K562 (cell line): ENCODE results near the gene EVC. TPM values are rescaled to one million over a fixed set of nuclear protein-coding genes. Genes with fewer than 3 reads are reported as not detected.

Experiments
- CC2D1A ChIP-seq: fragments of 450-650 bp; IDR thresholded peaks from 2 replicates; pipeline ENCODE4 v1.6.1; 2017; ENCODE audit warnings: mild to moderate bottlenecking
- CTBP1 ChIP-seq: fragments of 450-650 bp; IDR thresholded peaks from 2 replicates; pipeline ENCODE4 v1.6.1; 2016; ENCODE audit warnings: borderline replicate concordance
- EHMT2 ChIP-seq: fragments of 450-650 bp; IDR thresholded peaks from 2 replicates; pipeline ENCODE4 v1.6.1; 2018; ENCODE audit warnings: antibody characterized with exemption
- FOXK2 ChIP-seq, 2 experiments: fragments of 450-650 bp; IDR thresholded peaks in 1 of 2; conservative IDR thresholded peaks in 1 of 2; 2 replicates each; pipeline ENCODE4 v1.6.1; 2016; ENCODE audit warnings: low read depth in 2 of 2, mild to moderate bottlenecking in 1 of 2
- HCFC1 ChIP-seq: IDR thresholded peaks from 2 replicates; pipeline ENCODE4 v1.6.1; 2012; ENCODE audit warnings: low read depth, low read length, improper control_type of control experiment
- HNRNPLL ChIP-seq: fragments of 200-400 bp; formaldehyde crosslinking; IDR thresholded peaks from 2 replicates; pipeline ENCODE4 v1.6.1; 2017; ENCODE audit warnings: low read length, low read depth, mild to moderate bottlenecking; ENCODE audit not compliant: poor library complexity, severe bottlenecking
- LCOR ChIP-seq: sonication (generic); formaldehyde crosslinking; IDR thresholded peaks from 2 replicates; pipeline ENCODE4 v1.8.0; 2022; ENCODE audit warnings: mild to moderate bottlenecking, missing genetic modification reagents
- SRF ChIP-seq, 2 experiments: fragments of 250-450, 450-650 bp in 1 of 2; sonication (Bioruptor Pico) in 1 of 2; sonication (generic) in 1 of 2; formaldehyde crosslinking; IDR thresholded peaks; 2 replicates each; pipeline versions ENCODE4 v1.5.0 to v1.5.1; 2020 to 2022; ENCODE audit warnings: mild to moderate bottlenecking in 1 of 2, missing genetic modification reagents in 1 of 2
- ZNF140 ChIP-seq: fragments of 250-450 bp; sonication (Bioruptor Pico); IDR thresholded peaks from 2 replicates; pipeline ENCODE4 v1.8.0; 2021; ENCODE audit warnings: moderate library complexity, mild to moderate bottlenecking, inconsistent platforms
- ZNF184 ChIP-seq: sonication (generic); formaldehyde crosslinking; IDR thresholded peaks from 2 replicates; pipeline ENCODE4 v1.5.0; 2020; ENCODE audit warnings: missing genetic modification reagents
- ZNF263 ChIP-seq: sonication (generic); formaldehyde crosslinking; IDR thresholded peaks from 2 replicates; pipeline ENCODE4 v1.8.0; 2022; ENCODE audit warnings: mild to moderate bottlenecking, missing genetic modification reagents, borderline replicate concordance
- polyA plus RNA-seq, 8 experiments: library from polyadenylated mRNA; depleted of rRNA in 4 of 8; stranded (reverse) in 5 of 8; unstranded in 3 of 8; fragments of >200 nt; fragmentation: Nextera tagmentation in 2 of 8; fragmentation: Illumina TruSeq in 1 of 8; extraction: Ambion mirVana in 2 of 8; extraction: Trizol in 1 of 8; gene quantifications; 2 replicates each; pipeline versions ENCODE4 v1.2.1 to v1.2.3, GENCODE V29; 2011 to 2014; ENCODE audit warnings: inconsistent platforms in 1 of 8, missing spikeins in 1 of 8
- total RNA-seq, 7 experiments: library from RNA; depleted of rRNA in 6 of 7; stranded (reverse); fragments of >200 nt in 6 of 7; fragmentation: Illumina TruSeq in 2 of 7; extraction: Trizol in 2 of 7; gene quantifications; 2 replicates each; pipeline versions ENCODE4 v1.2.1 to v1.2.3, GENCODE V29; 2011 to 2021; ENCODE audit warnings: low replicate concordance in 1 of 7
- TF ChIP-seq, protein P1 (sequence below): conservative IDR thresholded peaks from 2 replicates; pipeline ENCODE4 v1.6.1; 2011; ENCODE audit warnings: low read depth, mild to moderate bottlenecking, low read length; ENCODE audit not compliant: control insufficient read depth

Gene EVC
- total and polyA plus RNA-seq, 9 of the 15 experiments (the other 6 are each of a cell fraction or from before 2014, with no cell fraction given): 0.03 to 3.2 (median 1.1) TPM

DNA sequence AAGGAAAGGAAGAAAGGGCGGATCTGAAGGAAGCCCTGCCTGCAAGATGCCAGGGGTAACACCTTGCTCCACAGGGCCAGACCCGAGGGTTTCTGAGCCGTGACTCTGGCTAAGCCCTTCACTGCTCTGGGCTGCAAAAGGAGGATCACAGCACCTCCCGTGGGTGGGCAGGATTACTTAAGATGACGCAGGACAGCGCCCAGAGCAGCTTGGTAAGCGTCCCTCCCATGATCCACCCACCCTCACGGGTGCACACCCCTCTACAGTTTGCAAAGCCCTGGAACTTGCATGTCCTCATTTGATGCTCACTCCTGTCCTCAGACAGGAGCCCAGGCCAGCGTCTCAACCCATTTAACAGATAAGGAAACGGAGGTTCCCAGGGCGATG is 117.0 kb downstream of the EVC start (continued):
- TF ChIP-seq EHMT2: no peak
- TF ChIP-seq FOXK2 (conservative IDR thresholded peaks at IDR 0.05 in 1 of 2, IDR thresholded peaks at IDR 0.05 in 1 of 2; ENCODE audit: low read depth in 2 of 2): no peak
- TF ChIP-seq CC2D1A: no peak
- TF ChIP-seq ZNF184 (CRISPR knock-in tag): no peak
- TF ChIP-seq, protein P1, sequence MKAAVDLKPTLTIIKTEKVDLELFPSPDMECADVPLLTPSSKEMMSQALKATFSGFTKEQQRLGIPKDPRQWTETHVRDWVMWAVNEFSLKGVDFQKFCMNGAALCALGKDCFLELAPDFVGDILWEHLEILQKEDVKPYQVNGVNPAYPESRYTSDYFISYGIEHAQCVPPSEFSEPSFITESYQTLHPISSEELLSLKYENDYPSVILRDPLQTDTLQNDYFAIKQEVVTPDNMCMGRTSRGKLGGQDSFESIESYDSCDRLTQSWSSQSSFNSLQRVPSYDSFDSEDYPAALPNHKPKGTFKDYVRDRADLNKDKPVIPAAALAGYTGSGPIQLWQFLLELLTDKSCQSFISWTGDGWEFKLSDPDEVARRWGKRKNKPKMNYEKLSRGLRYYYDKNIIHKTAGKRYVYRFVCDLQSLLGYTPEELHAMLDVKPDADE: no peak
- no peak for TF ChIP-seq HCFC1
- TF ChIP-seq ZNF263 (CRISPR knock-in tag): no peak
- no peak for TF ChIP-seq SRF (CRISPR knock-in tag; IDR thresholded peaks at IDR 0.05)
- TF ChIP-seq CTBP1: no peak
- TF ChIP-seq HNRNPLL: no peak
- no peak for TF ChIP-seq LCOR (CRISPR knock-in tag)
- TF ChIP-seq ZNF140 (CRISPR knock-in tag): no peak
